Prostate gland (tissue), 2 donors: ENCODE data around the gene NRXN3.

Experiments used
- POLR2A ChIP-seq: fragments of 450-650 bp; IDR thresholded peaks from one replicate; pipeline ENCODE4 v1.6.1; 2016; ENCODE audit warnings: antibody characterized with exemption, mild to moderate bottlenecking
- TF ChIP-seq, protein P1 (sequence below), 4 experiments: fragments of 200-600 bp in 2 of 4; fragments of 450-650 bp in 2 of 4; sonication (generic) in 2 of 4; IDR thresholded peaks; 1 replicate in 3 of 4; 2 replicates in 1 of 4; pipeline ENCODE4 v1.5.1; 2016 to 2019; ENCODE audit warnings: antibody characterized with exemption in 4 of 4, mild to moderate bottlenecking in 2 of 4, moderate library complexity in 2 of 4

DNA sequence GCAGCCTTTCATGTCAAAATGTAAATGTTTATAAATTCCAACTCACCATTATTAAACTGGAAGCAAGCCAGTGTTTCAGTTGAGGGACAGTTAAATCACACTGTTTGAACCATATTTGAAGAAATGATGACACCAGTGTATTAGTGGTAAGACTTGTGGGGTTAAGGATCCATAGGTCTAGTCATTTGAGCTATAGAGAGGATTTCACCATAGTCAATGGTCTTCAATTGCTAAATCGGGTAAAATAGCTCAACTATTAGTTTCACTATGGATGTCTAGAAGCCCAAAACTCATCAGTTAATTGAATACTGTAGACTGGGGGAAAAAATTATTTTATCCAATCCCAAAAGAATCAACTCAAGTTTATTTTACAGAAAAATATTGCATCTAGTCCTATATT lies 659.1 kb downstream of the NRXN3 start:
- TF ChIP-seq, protein P1, sequence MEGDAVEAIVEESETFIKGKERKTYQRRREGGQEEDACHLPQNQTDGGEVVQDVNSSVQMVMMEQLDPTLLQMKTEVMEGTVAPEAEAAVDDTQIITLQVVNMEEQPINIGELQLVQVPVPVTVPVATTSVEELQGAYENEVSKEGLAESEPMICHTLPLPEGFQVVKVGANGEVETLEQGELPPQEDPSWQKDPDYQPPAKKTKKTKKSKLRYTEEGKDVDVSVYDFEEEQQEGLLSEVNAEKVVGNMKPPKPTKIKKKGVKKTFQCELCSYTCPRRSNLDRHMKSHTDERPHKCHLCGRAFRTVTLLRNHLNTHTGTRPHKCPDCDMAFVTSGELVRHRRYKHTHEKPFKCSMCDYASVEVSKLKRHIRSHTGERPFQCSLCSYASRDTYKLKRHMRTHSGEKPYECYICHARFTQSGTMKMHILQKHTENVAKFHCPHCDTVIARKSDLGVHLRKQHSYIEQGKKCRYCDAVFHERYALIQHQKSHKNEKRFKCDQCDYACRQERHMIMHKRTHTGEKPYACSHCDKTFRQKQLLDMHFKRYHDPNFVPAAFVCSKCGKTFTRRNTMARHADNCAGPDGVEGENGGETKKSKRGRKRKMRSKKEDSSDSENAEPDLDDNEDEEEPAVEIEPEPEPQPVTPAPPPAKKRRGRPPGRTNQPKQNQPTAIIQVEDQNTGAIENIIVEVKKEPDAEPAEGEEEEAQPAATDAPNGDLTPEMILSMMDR (IDR thresholded peaks at IDR 0.05), result no peak
- no peak for TF ChIP-seq POLR2A
